Activated CD4-positive, alpha-beta T cell treated with anti-CD3 and anti-CD28 coated beads for 24 hours (primary cell): ENCODE measurements around the gene NPC1.
"Not testable (repeated sequence)": the region's sequence is repeated elsewhere in the genome, so short reads cannot be mapped to it uniquely, and the experiment has no call there.

ENCODE experiments used
- DNase-seq, 2 donors: peaks; one replicate each; pipeline ENCODE4 v3.0.0-alpha.2; 2020; ENCODE audit warnings: low read depth in 2 of 2

The NPC1 gene

DNA sequence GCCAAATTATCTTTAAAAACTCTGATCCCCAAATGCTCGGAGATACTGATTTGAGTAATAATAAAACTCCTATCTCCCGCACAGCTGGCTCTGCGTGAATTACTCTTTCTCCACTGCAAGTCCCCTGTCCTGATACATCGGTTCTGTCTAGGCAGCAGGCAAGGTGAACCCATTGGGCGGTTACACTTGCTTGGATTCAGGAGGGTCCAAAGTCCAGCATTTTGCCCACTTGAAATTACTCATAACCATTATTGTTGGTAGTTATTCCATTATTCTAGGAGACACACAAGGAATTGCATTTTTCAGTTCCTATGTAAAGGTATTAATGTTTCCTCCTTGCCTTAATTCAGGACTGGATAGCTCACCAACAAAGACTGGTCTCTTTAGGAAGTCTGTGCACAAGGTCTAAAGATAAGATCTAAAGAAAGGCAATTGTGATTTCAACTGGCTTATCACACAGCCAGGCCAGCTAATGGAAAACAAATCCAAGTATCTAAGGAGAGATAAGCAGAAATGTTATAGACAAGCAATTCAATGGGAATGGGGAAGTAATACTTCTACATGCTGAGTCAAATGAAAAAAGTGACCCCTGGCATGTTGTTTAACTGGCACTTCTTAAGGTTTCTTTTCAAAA is 23.2 kb upstream of the NPC1 start:
- DNase-seq: no peak

DNA sequence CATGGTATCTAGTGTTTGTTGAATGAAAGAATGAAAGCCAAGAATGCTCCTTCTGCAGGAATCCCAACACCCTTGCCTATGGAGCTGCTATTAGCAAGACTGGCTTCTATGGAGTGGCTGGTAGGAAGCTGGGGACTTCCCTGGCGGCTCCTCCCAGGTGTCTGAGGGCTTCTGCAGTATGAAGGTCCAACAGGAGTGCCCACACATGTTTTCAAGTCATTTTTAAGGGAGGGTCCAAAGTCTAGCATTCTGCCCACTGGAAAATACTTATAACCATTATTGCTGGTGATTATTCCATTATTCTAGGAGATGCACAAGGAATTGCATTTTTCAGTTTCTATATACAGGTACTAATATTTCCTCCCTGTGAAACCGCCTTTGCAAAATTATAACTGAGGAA is 21.9 kb upstream of the NPC1 start:
- DNase-seq: no peak

DNA sequence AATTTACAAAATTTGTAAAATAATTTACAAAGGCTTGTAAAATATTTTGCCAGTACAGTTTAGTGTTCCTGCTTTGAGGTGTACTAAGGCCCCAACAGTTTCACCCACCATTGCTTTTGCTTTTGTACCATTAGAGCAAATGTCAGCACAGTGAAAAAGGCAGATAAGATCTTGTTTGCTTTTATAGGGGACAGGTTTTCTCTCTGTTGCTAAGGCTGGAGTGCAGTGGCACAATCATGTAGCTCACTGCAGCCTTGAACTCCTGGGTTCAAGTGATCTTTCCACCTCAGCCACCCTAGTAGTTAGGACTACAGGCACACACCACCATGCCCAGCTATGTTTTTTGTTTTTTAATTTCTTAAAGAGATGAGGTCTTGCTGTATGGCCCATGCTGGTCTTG is 19.6 kb upstream of the NPC1 start:
- DNase-seq: no peak

DNA sequence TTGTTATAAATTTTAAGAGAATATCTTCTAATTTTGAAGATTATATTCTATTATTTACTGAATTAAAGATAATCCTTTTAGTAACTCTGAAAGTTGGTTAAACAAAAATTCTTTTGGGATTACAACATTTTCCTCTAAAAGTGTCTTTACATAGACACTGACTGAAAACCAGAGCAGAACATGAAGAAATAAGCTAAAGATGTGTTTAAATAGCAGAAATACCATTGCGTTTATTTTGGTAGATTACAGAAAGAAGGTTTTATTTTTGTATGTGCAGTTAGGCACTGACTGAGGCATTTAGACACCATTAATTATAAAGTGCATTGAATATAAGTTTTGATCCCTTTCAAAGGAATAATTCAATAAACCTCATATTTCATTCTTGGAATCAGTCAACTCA is 13.5 kb upstream of the NPC1 start:
- DNase-seq: no peak

DNA sequence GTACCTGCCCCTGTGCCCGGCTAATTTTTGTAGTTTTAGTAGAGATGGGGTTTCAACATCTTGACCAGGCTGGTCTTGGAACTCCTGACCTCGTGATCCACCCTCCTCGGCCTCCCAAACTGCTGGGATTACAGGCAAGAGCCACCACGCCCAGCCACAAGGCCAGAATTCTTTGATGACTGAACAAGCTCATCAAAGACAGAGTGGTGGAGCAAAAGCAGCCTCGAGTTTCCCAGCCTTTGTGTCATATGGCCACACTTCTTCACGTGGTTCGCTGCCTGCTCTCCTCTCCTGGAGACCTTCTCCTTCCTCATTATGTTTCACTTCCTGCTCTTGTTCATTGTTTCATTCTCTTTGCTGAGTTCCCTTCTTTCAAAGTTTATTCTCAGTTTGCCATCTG is 9.9 kb upstream of the NPC1 start:
- DNase-seq: no peak

DNA sequence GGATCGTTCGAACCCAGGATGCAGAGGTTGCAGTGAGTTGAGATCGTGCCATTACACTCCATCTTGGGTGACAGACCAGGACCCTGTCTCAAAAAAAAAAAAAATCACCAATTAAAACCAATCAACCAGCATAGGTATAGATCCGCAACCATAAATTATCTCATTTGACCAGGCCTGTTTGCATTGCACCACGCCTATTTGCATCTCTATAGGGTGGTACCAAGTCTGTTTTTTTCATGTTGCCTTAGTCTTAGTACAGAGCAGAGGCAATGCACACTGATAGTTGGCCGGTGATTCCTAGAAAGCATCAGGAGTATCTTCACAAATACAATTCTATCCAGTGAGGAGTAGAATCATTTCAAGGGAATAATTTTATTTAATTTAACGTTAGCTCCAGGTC is 9.3 kb upstream of the NPC1 start:
- DNase-seq: no peak

DNA sequence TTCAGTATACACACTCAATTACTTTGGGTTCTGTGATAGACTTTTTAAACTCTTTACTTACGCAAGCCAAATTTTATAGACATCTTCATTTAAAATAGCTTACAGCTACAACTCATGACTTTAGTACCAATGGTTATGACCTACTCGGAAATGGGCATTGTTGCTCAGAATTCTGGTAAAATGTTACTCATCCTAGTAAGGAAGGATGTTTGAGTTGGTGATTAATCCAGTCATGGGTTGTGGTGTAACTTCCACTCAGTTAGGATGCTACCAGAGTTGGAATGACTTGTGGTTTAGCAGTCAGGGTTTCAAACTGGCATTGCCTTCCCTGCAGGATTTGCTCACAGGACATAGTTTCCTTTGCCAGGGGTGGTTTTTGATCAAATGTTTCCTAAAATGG is 7.4 kb upstream of the NPC1 start:
- DNase-seq: no peak

DNA sequence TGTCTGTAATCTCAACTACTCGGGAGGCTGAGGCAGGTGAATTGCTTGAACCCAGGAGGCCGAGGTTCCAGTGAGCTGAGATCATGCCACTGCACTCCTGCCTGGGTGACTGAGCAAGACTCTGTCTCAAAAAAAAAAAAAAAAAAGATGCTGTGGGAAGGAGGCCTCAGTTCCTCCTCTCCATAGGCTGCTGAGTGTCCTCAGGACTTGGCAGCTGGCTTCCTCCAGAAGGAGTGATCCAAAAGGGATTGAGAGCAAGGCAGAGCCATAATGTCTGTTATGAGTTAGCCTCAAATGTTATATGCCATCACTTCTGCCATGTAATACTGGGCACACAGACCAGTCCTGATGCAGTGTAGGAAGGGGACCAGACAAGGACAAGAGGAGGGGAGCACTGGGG is 6.6 kb upstream of the NPC1 start:
- no peak for DNase-seq

DNA sequence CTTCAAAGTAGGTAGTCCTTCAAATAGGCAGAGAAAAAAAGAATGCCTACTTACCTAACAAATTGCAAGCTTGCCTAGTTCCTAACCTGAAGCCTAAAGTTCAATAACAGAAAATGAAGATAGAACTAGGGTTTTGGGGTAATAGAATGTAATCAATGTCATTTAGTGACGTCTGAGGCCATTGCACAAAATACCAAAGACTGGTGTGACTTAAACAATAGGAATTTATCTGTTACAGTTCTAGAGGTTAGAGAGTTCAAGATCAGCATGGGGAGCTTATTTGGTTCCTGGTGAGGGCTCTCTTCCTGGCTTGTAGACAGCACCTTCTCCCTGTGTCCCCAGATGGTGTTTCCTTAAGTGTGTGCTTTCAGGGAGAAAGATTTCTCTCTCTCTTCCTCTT is 4.7 kb upstream of the NPC1 start:
- no peak for DNase-seq

DNA sequence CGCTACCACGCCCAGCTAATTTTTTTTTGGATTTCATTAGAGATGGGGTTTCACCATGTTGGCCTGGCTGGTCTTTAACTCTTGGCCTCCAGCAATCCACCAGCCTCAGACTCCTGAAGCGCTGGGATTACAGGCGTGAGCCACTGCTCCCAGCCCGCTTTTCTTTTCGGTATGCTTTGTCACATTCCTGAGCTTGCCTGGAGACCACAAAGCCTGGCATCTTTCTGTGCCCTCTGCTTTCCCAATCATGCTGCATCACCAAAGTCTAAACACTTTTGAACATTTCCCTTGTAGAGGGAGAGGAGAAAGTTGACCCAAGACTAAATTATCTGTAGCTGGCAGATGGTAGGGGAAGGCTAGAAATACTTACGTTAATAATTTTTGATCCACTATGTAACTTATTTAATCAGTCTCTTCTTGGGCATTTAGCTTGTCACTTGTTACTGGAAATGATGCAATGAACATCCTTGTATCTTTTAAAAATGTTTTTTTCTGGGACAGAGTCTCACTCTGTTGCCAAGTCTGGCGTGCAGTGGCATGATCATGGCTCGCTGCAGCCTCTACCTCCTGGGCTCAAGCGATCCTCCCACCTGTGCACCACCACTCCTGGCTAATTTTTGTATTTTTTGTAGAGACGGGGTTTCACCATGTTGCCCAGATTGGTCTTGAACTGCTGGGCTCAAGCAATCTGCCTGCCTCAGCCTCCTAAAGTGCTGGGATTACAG is 2.7 kb upstream of the NPC1 start:
- no peak for DNase-seq

DNA sequence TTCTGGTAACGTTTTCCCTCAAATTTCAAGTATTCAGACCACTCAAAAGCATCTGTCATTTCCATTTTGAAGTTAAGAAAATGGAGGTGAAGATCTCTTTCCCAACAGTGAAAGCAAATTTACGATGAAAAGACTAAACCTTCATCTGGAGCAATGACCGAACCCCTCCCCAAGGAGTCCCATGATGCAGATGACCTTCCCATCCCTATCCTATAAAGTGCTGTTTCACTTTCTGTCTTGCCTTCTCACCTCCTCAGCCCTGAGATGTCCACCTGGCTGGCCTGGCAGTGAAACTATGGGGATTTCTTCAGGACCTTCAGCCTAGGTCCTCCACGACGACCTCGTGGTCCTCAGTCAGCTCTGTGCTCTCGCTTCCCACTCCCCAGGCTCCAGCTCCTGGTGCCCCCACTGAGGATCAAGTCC is 925 bp upstream of the NPC1 start:
- DNase-seq: no peak

DNA sequence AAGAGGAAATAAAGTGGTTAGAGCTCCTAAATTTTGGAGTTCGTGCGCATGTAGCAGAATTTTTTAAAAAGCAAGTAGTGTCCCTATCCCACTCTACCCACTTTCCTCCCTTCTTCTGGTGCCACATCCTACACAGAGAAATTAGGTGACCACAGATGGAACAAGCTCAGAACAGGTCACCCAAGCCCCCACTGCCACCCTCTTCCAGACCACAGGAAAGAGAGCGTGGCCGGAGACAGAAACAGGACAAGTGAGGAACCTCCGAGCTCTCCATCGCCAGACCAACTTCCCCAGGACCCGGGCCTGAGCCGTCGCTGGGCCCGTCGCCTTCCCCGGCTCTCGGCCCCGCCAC is 433 bp downstream of the NPC1 start:
- DNase-seq: no peak

DNA sequence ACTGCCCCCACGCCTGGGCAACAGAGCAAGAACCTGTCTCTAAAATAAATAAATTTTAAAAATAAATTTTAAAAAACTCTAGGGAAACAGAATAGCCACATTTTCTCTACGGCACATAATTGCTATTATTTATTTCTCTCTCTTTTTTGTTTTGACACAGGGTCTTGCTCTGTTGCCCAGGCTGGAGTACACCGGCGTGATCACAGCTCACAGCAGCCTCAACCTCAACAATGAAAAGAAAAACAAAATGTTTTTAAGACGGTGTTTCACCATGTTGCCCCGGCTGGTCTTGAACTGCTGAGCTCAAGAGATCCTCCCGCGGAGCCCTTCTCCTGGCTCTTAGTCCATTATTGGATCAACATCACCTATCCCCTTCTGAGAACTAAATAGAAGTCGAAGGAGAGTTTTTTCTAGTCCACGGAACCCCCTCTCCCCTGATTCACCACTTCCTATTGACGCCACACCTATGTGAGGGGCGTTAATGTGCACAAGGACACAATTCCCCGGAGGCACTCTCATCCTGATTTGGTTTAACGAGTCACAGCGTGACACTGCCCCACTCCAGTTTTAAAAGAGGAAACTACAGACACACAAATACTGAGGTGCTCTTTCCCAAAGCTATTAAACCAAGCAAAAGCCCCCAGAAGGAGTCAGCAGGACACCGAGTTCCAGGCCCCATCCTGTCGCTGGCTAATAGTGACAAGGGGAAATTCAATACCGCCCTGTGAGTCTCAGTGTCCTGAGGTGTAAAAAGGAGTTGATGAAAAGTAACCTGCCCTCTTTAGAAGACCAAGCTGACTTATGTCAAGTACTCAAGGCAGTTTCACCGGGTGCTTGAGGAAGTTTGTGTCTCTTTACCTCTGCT is 1.1 kb downstream of the NPC1 start:
- DNase-seq: no peak

DNA sequence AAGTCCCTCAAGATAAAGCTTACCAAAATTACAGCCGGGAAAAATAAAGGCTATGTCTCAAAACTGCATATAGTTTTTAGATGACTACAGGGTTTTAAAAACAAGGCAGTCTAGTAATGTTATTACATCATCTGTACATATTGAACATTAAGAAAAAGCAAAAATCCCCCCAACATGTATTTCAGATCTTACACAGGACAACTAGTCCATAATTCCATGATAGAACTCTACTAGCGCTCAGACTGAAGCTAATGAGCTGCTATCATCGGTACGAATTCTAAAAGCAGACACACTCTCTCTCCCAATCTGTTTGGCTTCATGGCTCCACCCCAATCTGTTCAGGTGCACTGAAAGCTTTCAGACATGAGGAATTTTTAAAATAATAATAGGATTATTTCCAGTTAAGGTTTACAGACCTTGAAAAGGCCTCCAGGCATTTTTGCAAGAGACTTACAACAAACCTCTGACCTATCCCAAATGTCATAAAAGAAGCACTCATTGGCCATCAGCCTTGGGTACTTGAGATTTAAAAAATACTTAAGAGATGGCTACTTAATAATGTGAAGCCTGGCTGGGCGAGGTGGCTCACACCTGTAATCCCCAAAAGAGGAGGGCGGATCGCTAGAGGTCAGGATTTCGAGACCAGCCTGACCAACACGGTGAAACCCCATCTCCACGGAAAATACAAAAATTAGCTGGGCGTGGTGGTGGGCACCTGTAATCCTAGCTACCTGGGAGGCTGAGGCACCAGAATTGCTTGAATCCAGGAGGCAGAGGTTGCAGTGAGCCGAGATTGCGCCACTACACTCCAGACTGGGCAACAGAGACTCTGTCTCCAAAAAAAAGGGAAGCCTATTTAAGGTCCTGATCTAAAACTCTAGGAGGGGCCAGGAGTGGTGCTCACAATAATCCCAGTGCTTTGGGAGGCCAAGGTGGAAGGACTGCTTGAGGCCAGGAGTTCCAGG is 2.0 kb downstream of the NPC1 start:
- no peak for DNase-seq

DNA sequence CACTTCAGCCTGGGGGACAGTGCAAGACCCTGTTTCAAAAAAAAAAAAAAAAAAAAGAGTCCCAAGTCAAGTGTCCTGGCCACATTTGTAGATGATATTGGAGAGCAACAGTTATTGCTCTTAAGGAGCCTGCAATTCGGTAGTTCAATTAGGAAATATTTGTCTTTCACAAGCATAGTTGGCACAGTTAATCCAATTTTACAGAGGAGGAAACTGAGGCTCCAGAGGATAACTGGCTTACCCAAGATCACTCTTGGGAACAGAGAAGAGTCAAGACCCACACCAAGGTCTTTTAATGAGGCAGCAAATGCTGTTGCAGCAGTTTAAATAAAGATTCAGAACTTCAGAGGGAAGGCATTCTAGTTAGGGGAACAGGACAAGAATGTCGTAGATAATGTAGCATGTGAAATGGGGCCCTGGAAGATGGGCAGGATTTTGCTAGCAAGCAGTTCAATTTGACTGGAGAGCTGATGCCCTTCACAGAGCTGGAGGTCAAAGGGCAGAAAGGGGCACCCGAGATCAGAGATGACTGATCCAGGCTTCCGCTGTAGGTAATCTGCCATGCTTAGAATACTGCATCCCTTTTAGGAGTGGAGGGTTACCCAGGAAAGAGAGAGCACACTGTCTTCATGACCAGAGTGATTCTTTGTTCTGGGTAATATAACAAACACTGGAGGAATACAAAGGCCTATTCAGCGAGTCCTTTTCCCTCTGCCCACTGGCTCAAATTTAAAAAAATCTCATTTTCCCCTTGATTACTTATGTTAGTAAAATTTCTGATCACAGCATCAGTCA is 3.0 kb downstream of the NPC1 start:
- DNase-seq: no peak

DNA sequence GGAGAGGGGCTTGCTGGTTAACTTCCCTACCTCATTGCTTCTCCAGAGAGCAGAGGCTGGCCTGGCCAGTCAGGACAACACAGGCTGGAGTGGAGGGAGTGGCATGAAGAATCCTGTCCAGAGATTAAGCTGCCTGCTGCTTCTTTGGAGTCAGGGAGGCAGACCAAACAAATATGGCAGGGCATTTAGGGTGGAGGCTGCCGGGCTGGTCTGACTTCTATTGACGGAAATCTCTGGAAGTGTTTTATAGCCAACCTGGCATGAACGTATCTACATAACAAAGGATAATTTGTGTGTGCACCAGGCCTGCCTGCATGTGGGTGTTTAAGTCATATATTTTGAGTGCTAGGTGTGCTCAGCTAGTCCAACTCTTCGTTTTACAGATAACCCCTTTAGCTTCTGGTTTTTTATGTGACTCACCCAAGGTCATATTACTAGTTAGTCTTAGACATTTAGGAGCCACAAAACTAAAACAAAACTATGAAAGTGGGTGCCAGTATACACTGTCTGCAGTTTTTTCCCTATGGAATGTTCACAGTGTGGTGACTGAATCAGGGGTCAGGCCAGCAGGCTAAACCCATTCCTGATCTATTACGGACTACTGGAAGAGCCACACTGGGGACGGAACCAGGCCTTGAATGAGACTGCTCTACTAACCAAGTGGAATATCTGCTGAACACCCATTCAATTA is 5.5 kb downstream of the NPC1 start:
- DNase-seq: no peak

DNA sequence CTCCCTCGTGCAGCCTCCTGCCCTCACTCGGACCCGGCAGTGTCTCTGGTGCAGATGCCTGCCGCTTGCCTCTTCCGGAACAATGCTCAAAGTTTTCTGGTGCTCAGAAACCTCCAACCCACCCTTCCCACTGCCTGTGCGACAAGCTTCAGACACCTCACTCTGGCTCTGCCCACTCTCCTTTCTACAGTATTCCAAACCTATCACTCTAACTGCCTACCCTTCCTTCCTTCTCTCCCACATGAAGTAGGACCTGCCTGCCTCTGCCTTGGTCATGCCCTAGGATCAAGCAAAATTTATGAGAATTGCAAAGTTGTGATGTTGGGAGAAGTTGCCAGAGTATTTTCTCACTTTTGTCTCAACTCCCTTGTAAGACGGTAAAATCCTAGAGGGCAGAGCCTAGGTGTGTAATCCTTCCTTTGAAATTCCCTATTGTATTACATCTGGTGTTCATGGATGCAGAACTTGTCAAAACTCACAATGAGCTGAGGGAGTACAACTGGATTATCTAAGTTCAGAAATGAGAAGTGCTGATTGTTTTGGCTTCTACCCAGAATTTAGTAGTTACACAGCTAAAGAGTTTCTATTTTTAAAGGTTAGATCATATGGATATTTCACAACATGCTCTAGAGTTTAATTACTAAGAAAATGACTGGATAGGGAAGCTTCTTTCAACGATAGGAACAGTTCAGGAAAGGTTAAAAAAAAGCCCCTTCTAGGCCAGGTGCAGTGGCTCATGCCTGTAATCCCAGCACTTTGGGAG is 7.2 kb downstream of the NPC1 start:
- DNase-seq: no peak

DNA sequence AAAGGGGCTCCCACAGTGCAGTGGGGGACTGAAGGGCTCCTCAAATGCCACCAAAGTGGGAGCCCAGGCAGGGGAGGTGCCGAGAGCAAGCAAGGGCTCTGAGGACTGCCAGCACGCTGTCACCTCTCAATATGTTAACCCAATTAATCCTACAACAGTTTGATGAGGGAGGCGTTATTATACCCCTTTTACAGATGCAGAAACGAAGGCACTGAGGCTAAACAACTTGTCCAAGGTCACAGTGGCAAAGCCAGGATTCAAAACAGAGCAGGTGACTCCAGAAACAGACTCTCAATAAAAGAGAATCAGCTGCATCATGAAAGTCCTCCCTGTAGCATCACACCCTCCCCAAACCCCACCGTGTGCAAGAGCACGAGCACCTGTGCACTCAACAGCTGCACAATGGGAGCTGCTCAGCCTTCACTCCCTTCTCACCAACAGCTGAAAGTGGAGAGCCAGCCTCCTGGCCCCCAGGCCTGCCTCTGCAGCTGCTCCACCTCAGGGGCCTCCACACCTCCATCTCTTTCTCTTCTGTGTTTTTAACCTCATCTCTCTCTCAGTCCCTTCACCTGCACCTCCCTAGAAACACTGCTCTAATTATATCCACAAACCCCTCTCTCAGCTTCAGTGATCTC is 8.1 kb downstream of the NPC1 start:
- DNase-seq: no peak

DNA sequence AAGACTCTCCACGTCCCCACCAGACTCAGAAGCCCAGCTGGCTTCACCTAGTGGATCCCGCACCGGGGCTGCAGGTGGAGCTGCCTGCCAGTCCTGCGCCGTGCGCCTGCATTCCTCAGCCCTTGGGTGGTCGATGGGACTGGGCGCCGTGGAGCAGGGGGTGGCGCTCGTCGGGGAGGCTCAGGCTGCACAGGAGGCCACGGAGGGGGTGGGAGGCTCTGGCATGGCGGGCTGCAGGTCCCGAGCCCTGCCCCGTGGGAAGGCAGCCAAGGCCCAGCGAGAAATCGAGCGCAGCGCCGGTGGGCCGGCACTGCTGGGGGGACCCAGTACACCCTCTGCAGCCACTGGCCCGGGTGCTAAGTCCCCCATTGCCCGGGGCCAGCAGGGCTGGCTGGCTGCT is 8.8 kb downstream of the NPC1 start:
- not testable (repeated sequence) for DNase-seq
